Measurements from ENCODE around the gene MCCC2.

GRCh38 chr5:71589903-71590302, 2.8 kb downstream of the MCCC2 start:
- TF ChIP-seq CTCF (IDR thresholded peaks at IDR 0.05) (no peak), POLR2A (IDR thresholded peaks at IDR 0.05) (no peak)

All from thyroid gland (tissue), 4 donors.